T-helper 2 cell treated with Interferon-gamma antibody and Interleukin-4, amounts not matched to agents 100 ng/mL and 5 ng/mL, for 36 hours (primary cell): Measurements from ENCODE around the gene ARHGEF17. TPM values are rescaled to one million over a fixed set of nuclear protein-coding genes. Genes with fewer than 3 reads are reported as not detected.
"Not testable (repeated sequence)": the region's sequence is repeated elsewhere in the genome, so short reads cannot be mapped to it uniquely, and the experiment has no call there.

Source experiments
- intact Hi-C: fragments of 100-400 bp; cut with micrococcal nuclease; formaldehyde crosslinking; loops from one replicate; pipeline ENCODE4 v1.15.1; 2023
- total RNA-seq: library from RNA; stranded (reverse); gene quantifications from 2 replicates; pipeline ENCODE4 v1.2.3, GENCODE V29; 2022

ARHGEF17 gene
- total RNA-seq = 0.11 TPM in 1 of 2 replicates, not detected in the other

DNA sequence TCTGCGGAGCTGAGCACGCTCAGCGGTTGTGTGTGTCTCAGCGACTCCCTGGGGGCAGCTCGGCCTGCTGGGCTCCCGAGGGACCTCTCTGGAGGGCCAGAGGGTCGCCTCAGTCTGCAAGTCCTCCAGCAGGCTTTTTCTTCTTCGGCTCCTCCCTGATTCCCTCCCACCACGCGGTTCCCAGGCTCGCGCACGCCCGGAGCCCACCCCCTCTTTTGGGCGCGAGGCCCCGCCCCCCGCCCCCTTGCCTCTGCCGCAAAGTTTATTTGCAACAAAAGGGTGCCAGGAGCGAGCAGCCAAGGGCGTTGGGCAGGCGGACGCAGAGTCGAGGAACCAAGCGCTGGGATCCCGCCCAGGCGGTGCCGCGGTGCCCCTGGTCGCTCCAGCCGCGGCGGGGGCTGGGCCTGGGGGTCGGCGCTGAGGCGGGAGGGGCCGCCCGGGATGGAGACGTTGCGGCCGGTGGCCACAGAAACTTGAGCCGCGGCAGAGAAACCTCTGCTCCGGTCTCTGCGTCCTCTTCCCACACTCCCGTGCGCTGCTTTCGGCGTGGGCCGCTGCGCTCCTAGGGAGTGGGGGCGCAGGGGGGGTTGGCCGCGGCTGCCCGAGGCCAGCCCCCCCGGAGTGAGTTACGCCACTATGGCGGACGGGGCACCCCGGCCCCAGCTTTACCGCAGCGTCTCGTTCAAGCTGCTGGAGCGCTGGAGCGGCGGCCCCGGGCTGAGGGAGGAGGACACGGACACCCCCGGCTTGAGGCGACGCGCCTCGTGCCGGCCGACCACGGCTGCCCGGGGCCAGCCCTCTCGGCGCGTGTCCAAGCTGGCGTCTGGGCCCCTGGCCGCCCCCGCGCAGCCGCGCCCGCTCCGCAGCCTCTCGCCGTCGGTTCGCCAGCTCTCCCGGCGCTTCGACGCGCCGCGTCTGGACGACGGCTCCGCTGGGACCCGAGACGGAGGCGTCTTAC is at the start of gene ARHGEF17:
TSS of gene ARHGEF17 (plus strand) at position 274 of the 958 bp plus-strand sequence. CDS start at position 637, 363 bp downstream.
- intact Hi-C loops = loop anchor here (5.0 kb wide), 2 partner anchors 44 to 69 kb away; partner anchors contain the start of gene RELT

- intact Hi-C loops = no loop called here
Observed at GRCh38 chr11:73259406-73260126, 48.5 kb upstream of the ARHGEF17 start.

GRCh38 chr11:73260127-73260457 is 48.0 kb upstream of the ARHGEF17 start:
- intact Hi-C loops = no loop called here

GRCh38 chr11:73262851-73263495 is 45.1 kb upstream of the ARHGEF17 start:
- intact Hi-C loops = no loop called here

GRCh38 chr11:73263640-73264039 is 44.4 kb upstream of the ARHGEF17 start:
- intact Hi-C loops = no loop called here

GRCh38 chr11:73265278-73265810 is 42.7 kb upstream of the ARHGEF17 start:
- intact Hi-C loops = no loop called here

DNA sequence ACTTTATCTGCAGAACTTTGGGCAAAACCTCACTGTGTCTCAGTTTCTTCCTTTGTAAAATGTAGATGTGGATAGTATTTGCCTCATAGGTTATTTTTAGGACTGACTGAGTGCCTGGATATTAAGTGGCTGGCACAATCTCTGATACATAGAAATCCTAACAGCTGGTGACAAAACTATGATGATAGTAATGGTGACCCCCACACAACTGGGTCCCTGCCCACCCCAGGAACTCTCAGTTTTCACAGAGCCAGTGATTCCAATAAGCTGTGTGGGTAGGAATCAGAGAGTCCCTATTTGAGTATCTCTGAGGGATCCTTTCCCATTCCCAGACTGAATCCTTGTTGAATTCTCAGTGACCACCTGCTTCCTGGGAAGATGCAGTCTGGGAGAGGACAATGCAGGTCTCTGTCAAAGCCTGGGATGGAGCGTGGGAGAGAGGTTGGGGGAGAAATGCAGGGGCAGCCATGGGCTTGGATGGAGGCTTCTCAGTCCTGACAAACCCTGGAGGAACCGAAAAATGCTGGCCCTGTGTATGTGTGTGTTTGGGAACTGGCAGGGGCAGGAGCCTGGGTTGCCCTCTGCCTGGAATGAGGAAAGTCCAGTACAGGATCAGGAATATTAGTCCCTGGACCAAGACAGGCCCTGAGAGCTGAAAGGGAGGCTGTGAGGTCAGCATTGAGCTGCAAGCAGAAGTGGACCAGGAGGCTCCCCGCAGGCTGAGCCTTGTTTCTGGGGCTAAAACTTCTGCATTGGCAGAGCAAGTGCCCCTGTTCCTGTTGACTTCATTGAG is 42.0 kb upstream of the ARHGEF17 start:
- intact Hi-C loops = no loop called here

DNA sequence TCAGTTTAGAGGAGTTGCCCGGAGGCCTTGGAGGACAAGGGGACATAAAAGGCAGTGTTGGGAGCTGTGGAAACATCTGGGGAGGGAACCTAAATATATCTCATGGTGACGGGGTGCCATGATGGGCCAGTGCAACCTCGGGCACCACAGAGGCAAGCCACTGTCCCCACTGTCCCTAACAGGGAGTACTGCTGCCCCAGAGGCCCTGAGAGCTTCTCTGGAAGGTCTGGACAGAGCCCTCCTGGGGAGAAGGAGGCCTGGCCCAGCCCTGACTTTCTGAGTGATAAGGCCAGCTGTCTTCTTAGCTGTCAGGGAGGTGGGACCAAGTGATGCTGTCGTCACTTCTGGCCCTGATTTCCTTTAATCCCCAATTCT is 41.4 kb upstream of the ARHGEF17 start:
- intact Hi-C loops = no loop called here

- intact Hi-C loops = no loop called here
Observed at GRCh38 chr11:73267122-73267846, 40.8 kb upstream of the ARHGEF17 start.

DNA sequence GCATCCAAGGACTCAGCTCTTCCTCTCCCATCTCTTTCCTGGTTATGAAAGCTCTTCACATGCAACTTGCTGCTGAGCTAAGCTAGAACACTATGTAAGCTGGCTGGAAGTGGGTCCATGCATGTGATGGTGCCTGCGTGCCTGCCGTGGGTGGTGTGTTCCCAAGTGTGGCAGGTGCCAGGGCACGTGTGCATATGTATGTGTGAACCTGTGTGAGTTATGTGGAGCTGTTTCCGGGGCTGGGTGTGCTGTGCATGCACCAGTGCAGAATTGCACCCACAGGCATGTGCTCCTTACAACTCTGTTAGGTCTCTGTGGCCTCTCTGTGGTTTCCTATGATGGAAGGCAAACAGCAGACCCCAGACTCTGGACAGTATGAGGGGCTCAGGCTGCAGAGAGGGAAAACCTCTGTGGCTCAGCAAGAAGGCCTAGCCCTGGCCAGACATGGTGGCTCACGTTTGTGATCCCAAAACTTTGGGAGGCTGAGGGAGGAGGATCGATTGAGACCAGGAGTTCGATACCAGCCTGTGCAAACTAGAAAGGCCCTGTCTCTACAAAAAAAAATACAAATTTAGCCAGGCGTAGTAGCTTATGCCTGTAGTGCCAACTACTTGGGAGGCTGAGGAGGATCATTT is 40.1 kb upstream of the ARHGEF17 start:
- intact Hi-C loops = no loop called here

DNA sequence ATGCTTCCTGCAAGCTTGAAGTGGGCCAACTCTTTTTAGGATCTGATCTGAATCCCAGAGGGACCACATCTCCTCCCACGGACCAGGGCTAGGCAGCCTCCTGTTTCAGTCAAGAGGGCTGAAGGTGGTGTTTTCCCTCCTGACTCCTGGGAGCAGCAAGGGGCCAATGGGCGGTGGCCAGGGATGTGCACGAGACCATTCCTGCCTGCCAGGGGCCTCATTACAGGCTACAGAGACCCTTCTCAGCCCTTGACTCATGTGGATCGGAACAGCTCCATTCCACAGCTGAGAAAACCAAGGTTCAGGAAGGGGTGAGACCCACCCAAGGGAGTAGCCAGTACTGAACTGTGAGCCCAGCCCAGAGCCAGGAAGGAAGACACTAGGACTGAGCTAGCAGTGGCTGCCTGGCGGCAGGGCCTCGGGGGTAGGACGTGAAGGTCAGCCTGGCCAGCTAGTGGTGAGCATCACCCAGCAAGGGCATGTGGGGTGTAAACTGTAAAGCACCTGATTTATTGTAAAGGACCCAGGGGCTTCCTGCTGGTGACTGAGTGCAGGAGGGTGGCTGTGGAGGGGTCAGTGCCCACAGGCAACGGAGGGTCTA is 39.3 kb upstream of the ARHGEF17 start:
- intact Hi-C loops = no loop called here

DNA sequence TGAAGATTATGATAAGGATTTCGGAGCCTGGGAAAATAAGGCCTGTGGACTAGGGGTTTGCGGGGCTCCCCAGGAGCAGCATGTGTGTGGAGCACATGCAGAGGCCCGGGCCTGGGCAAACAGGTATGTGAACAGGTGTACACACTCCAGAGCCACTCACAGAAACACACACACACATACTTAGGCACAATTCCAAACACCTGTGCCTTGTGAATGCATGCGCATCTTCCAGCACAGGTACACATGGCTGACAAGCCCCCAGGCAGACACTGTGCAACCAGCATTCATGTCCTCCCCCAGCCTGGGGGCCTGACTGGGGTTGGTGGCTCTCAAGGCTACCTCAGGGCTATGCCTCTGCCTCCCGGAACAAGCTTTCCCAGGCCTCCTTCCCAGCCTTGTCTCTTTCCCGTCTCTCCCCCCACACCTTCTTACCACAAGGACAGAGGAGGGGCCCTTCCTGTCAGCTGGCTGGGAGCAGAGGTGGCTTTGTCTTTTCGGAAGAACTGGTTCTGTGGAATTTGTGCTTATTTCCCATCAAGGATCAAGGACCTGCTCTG is 38.5 kb upstream of the ARHGEF17 start:
- intact Hi-C loops = no loop called here

DNA sequence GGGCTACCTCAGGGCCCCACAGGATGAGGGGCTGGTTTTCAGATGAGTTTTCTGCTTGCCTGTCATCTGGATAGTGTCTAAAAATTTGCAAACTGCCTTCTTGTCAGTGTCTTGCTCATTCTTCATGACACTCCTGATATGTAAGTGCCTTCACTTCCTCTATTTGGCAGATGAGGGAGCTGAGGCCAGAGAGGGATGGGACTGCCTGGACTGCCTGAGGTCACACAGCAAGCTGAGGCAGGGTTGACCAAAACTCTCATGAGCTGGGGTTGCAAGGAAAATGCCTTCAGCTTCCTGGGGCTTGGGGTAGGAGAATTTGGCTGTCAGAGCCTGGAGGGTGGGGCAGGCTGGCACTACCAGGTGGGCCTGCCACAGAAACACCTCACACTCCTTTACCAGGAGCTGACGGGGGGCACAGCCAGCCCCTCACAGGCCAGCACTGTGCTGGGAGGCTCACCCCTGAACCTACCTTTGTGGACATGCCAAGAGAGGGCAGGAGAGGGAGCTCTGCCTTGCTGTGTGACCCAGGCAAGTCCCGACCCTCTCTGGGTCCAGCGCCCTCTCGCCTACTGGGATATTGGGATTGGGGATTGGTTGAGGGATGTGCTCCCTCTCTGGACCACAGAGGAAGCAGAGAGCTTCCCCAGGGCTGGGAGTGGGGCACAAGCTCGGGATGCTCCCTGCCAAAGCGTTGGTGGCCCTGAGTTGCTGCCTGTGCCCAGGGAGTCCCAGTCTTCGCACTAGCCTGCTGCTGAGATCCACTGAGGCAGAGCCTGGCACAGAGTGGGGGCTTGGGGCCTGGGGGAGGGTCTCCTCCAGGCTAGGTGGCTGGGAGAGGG is 37.8 kb upstream of the ARHGEF17 start:
- intact Hi-C loops = no loop called here

DNA sequence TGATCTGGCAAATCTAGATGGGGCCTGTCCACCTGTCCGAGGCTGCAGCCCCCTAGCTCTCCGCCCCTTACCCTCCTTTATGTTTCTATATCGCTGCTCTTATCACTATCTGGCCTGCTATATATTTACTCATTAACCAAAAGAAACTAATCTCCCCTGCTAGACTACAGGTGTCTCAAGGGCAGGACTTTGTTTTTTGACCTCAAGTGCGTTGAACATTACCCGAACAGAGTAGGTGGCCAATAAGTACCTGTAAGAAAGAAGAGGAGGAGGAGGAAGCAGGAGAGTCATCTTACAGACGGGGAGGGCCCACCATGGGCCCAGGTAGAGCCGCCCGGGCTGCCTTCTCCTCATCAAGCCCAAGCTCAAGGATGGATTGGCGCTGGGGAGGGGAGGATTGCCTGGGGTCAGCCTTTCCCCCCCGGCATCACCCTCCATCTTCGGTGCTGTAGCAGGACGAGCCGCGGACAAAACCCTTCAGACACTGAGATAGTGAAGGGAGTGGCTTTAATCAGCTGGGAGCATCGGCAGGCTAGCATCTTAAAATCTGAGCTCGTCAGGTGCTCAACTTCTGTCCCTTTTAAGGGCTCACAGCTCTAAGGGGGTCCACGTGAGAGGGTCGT is 37.1 kb upstream of the ARHGEF17 start:
- intact Hi-C loops = no loop called here

GRCh38 chr11:73271478-73271865 is 36.6 kb upstream of the ARHGEF17 start:
- intact Hi-C loops = not testable (repeated sequence)

DNA sequence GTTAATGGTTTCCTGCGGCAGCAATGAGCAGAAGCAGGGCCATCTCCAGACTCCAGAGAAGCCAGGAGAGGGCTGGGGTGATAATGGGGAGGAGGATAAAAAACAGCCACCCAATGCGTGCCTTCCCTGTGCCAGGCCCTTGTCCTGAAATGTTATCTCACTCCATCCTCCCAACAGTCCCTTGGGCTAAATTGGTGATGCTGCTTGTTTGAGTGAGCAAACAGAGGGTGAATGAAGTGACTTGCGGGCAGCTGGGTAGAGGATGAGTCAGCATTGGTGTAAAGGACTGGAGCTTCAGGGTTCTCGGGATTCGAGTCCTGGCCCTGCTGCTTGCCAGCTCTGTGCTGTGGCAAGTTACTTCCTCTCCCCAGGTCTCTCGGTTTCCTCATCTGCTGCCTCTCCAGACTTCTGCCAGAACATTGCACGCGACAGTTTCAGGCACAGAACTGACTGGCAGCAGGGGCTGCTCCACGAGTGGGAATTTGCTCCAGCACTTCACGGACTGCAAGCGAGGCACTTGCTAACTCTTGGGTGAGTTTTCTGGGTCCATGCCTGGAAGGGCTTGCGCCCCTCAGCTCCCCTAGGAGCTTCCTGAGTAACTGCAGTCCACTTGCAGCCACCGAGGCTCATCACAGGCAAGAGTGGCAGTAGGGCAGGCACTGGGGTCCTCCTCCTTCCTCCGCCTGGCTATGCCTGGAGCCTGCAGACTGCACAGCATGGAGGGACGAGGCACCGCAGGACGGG is 36.0 kb upstream of the ARHGEF17 start, which contains the start of gene P2RY6:
TSS of gene P2RY6 (plus strand) at position 403 of the 744 bp plus-strand sequence. CDS start 24,181 bp downstream, outside the sequence.
- intact Hi-C loops = no loop called here

GRCh38 chr11:73272680-73273038 is 35.4 kb upstream of the ARHGEF17 start:
- intact Hi-C loops = no loop called here
